HG02763 (cell line): Measurements from ENCODE around the gene ARHGAP21.

ENCODE experiments used
- ATAC-seq: cut with Tn5 transposase; IDR thresholded peaks from one replicate; pipeline ENCODE4 v1.9.1; 2021; ENCODE audit warnings: mild to moderate bottlenecking, moderate library complexity; ENCODE audit not compliant: unreplicated experiment

Gene ARHGAP21

DNA sequence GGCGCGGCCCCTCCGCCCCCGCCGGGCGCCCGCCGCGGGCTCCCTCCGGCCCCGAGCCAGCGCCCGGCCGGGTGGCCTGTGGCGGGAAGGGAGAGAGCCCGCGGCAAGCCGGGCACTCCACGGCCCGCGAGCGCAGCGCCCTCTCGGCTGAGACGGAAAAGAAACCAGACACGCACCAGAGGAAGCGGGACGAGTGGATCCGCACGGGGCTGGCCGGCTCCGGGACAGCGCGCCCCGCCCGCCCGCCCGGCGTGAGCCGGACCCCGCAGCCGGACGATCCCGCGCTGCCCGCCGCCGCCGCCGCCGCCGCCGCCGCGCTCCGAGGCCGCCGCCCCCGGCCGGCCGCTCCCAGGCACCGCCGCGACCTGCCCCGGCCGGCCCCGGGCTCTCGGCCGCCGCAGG lies 300 bp downstream of the ARHGAP21 start:
- peak; percentile 26 for ATAC-seq

DNA sequence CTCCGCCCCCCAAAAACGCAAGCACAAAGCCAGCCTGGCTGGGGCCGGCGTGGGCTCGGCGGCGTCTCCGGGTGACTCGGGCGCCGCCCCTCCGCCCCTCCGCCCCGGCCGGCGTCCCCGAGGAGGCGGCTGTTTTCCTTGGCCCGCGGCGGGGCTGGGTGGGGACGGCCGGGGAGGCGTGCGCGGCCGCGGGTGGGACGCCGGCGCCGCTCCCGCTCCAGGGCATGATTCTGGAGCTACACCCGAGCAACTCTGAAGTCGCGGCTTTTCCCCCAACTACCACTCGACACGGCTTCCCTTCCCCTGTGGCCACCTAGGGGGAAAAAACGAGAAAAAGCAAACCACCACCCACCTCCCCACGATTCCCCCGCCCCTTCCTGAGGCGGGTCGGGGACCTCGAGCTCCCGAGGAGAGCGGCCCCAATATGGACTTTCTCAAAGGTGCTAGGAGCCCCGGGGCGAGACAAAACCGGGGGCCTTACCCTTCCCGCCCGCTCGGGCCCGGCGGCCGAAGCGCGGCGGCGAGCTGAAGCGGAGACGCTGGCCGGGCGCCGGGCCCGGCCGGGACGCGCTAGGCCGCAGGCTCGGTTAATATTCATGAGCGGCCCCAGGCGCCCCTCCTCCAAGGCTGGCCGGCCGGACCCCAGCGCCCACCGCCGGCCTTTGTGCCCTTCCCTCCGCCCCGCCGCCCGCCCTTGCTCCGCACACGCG lies 856 bp downstream of the ARHGAP21 start:
- ATAC-seq: peak; percentile 21

- ATAC-seq: no peak
Observed at GRCh38 chr10:24722131-24722675, 1.5 kb downstream of the ARHGAP21 start.

- no peak for ATAC-seq
Observed at GRCh38 chr10:24721229-24722106, 2.2 kb downstream of the ARHGAP21 start.

DNA sequence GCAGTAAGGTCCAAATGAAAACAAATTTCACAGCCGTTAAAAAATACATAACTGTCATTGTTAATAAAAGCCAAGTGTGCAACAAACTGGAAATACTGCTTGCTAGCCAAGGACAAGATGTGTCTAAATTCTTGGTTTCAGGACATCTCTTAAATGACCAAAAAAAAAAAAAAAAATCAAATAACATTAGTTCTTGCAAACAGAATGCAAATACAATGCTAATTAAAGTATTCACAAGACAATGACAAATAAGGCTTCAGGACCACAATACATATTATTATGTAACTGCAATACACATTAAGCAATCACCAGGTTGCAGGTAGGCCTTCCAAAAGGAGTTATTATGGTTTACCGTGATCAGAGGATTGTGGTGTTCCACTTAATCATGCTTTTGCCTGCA lies 3.6 kb downstream of the ARHGAP21 start:
- no peak for ATAC-seq

GRCh38 chr10:24718031-24718855 lies 5.4 kb downstream of the ARHGAP21 start:
- ATAC-seq: no peak

- ATAC-seq: no peak
Observed at GRCh38 chr10:24716295-24716694, 7.4 kb downstream of the ARHGAP21 start.

GRCh38 chr10:24715246-24715769 lies 8.4 kb downstream of the ARHGAP21 start:
- no peak for ATAC-seq

DNA sequence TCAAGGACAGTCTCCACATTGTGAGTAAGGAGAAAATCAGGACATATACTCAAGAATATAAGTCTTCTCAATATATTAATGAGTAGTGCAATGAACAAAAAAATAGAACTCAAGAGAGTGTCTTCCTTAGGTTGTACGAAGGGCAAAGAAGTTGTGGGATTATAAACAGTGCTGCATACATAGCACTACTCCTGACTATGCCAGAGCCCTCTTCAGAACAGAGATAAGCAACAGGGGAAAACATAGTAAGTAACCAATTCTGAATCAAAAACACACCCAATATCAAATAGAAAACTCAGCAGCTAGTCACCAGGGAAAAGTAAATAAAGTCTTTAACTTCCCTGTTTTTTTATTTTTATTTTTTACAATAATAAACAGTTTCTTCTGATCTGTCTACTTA lies 10.6 kb downstream of the ARHGAP21 start:
- no peak for ATAC-seq

DNA sequence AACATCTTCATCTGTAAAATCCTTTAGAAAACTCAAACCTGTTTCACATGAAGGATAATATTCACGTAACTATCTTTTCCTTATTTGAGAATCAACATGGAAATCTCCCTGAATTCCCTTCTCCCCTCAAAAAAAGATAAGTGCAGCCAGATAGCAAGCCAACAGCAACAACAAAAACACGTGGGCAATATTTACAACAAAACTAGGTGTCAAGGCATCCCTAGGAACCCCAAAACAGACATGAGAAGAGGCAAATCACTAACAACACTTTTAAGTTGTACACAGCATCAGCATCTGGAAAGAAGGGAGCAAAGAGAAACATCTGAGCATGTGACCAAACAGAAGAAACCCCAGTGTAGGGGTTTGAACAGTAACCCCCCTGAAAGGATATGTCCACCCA lies 12.2 kb downstream of the ARHGAP21 start:
- no peak for ATAC-seq

GRCh38 chr10:24708081-24708480 lies 15.6 kb downstream of the ARHGAP21 start:
- ATAC-seq: no peak

- peak; percentile 58 for ATAC-seq
Observed at GRCh38 chr10:24707445-24707844, 16.2 kb downstream of the ARHGAP21 start.

DNA sequence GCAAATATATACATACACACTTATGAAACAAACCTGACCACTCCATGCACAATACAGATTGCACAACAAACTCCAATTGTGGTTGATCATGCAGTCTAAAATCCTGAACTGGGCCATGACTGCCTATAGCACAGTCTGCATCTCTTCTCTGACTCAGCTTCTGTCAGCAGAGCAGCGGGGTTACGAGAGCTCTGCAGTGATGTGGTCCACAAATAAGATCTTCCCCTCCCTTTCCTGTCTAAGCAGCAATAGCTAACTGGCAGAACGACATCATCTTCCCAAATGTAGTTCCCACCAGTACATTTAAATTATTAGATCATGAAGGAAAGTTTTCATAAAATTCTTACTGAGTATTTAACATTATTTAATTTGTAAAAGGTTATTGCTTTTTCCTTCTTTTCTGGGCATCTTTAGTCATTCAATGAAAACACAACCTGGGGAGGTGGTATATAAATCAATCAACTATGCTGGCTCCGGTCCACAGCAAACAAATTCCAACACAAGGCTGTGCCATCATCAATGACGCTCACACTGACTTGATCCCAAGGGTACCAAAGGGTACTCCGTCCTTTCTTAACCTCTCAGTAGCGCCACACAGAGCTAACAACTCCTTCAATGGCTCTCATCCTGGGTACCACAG lies 17.1 kb downstream of the ARHGAP21 start:
- no peak for ATAC-seq

DNA sequence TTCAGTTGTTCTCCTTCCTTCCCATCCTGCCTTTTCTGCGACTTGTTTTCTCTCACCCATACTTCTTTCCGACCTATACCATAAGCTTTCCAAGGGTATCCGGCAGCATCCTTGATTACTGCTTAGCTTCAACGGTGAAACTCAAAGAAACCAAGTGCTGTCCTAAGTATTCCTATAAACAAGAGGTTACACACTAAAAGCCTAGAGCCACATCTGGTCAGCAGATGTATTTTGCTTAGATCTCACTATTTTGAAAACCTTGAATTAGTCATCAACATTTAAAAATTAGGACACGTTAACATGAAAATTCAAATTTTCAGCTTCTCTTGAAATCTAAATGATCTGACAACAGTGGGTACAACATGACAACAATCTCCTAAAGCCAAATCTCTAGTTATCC lies 20.0 kb downstream of the ARHGAP21 start:
- ATAC-seq: no peak

DNA sequence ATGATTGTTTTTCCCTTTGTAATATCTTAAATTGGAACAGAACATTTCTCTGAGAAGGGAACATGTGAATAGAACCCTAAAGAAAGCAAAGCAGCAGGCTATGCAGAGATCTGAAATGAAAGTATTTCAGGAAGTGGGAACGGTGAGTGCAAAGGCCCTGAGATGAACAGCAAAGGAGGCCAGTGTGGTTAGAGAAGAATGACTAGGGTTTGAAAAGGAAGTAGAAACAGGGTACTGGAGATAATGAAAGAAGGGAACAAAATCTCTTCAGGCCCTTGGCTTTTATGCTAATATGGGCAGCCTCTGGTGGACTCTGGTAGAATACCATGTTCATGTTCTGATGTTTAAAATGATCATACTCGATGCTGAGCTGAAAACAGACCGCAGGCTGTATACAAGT lies 22.2 kb downstream of the ARHGAP21 start:
- peak; percentile 66 for ATAC-seq

DNA sequence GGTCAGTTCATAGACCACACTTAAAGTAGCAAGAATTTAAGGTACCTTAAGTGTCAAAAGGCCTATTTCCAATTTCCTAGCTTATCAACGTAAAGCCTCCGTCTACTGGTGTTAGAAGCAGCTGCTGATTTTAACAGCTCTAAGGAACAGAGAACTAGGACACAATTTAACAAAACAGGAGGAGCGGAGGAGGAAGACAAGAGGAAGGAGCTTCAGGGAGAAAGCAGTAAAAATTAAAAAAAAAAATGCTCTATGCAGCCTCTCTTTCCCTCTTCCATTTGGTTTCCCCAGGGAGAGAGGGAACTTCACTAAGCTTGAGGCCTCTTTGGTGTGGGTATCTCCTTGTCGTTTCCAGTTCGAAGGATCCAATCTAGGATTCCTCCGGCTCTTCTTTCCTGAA lies 22.7 kb downstream of the ARHGAP21 start:
- no peak for ATAC-seq

GRCh38 chr10:24698270-24698669 lies 25.4 kb downstream of the ARHGAP21 start:
- ATAC-seq: no peak

DNA sequence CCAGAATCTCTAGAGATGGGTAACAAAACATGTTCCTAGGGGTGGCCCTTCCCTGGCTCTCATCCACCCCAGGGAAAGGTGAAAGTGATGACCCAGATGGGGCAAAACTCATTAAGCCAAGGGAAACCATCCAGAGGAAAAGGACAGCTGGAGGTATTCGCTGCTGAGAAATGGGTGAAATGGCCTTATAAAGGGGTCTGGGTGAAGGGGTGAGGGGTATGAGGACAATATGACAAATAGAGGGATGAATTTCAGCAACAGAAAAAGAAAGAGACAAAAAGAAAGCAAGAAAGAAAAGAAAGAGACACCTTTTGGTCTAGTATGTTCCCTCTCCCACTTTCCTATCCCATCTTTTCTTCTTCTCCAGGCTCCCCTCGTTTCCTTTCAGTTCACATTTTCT lies 26.6 kb downstream of the ARHGAP21 start:
- no peak for ATAC-seq

- no peak for ATAC-seq
Observed at GRCh38 chr10:24695452-24695851, 28.2 kb downstream of the ARHGAP21 start.

- ATAC-seq: no peak
Observed at GRCh38 chr10:24694086-24694485, 29.6 kb downstream of the ARHGAP21 start.
